Upper lobe of left lung (tissue), 4 donors: ENCODE results near the gene UBE2I.

ENCODE experiments used
- POLR2AphosphoS5 ChIP-seq, 2 donors: sonication (generic); formaldehyde crosslinking; IDR thresholded peaks; one replicate each; pipeline ENCODE4 v1.5.1; 2017; ENCODE audit warnings: antibody characterized with exemption in 2 of 2
- TF ChIP-seq, protein P1 (sequence below), 6 experiments: fragments of 450-650 bp in 4 of 6; fragments of 200-600 bp in 2 of 6; sonication (generic) in 2 of 6; IDR thresholded peaks; one replicate each; pipeline ENCODE4 v1.5.1; 2016 to 2019; ENCODE audit warnings: antibody characterized with exemption in 6 of 6

GRCh38 chr16:1277617-1278282 lies 31.7 kb upstream of the UBE2I start:
- no peak for TF ChIP-seq POLR2AphosphoS5 (IDR thresholded peaks at IDR 0.05)
- TF ChIP-seq, protein P1, sequence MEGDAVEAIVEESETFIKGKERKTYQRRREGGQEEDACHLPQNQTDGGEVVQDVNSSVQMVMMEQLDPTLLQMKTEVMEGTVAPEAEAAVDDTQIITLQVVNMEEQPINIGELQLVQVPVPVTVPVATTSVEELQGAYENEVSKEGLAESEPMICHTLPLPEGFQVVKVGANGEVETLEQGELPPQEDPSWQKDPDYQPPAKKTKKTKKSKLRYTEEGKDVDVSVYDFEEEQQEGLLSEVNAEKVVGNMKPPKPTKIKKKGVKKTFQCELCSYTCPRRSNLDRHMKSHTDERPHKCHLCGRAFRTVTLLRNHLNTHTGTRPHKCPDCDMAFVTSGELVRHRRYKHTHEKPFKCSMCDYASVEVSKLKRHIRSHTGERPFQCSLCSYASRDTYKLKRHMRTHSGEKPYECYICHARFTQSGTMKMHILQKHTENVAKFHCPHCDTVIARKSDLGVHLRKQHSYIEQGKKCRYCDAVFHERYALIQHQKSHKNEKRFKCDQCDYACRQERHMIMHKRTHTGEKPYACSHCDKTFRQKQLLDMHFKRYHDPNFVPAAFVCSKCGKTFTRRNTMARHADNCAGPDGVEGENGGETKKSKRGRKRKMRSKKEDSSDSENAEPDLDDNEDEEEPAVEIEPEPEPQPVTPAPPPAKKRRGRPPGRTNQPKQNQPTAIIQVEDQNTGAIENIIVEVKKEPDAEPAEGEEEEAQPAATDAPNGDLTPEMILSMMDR (IDR thresholded peaks at IDR 0.05) = no peak
